Testis (tissue), 3 donors: ENCODE measurements around the gene GABARAPL1. TPM values are rescaled to one million over a fixed set of nuclear protein-coding genes. Genes with fewer than 3 reads are reported as not detected.
"Not testable (repeated sequence)": the region's sequence is repeated elsewhere in the genome, so short reads cannot be mapped to it uniquely, and the experiment has no call there.

Experiments used
- DNase-seq: peaks from one replicate; pipeline ENCODE4 v3.0.0-alpha.2; 2019
- H3K27ac ChIP-seq, 2 donors: fragments of 200-600 bp; sonication (generic); one replicate each; pipeline ENCODE4 v1.5.1; 2019
- H3K27me3 ChIP-seq: fragments of 200-600 bp; sonication (generic); one replicate; pipeline ENCODE4 v1.5.1; 2019
- H3K36me3 ChIP-seq: fragments of 200-600 bp; sonication (generic); one replicate; pipeline ENCODE4 v1.5.1; 2017; ENCODE audit warnings: low read depth; ENCODE audit errors: missing control alignments
- H3K4me1 ChIP-seq: fragments of 200-600 bp; sonication (generic); one replicate; pipeline ENCODE4 v1.5.1; 2019
- H3K4me3 ChIP-seq, 2 donors: fragments of 200-600 bp; sonication (generic); one replicate each; pipeline ENCODE4 v1.5.1; 2017 to 2019
- H3K9me3 ChIP-seq: fragments of 200-600 bp; sonication (generic); one replicate; pipeline ENCODE4 v1.5.1; 2017
- POLR2A ChIP-seq: fragments of 450-650 bp; IDR thresholded peaks from one replicate; pipeline ENCODE4 v1.6.1; 2017; ENCODE audit warnings: antibody characterized with exemption, mild to moderate bottlenecking, moderate library complexity
- WGBS, 2 donors: methylation state at CpG; one replicate each; pipeline ENCODE4 v1.1.5; 2018; 5-methylcytosine and 5-hydroxymethylcytosine counted together
- intact Hi-C: fragments of 100-400 bp; cut with DNase I; formaldehyde crosslinking; loops from one replicate; pipeline ENCODE4 v1.15.1; 2023; ENCODE audit warnings: low total_unique reads
- polyA plus RNA-seq: library from polyadenylated mRNA; stranded (reverse); fragments of 350-450 nt; fragmentation: Illumina TruSeq; extraction: RNeasy Lipid Tissue Mini Kit (QIAGEN cat#74804); gene quantifications from one replicate; pipeline ENCODE4 v1.2.3, GENCODE V29; 2014; ENCODE audit warnings: low read depth, low replicate concordance; ENCODE audit not compliant: insufficient read depth
- total RNA-seq, 2 donors: library from RNA; depleted of rRNA; stranded (reverse); fragments of >200 nt; gene quantifications; one replicate each; pipeline ENCODE4 v1.2.3, GENCODE V29; 2016
- TF ChIP-seq, protein P1 (sequence below), 3 experiments: fragments of 450-650 bp in 2 of 3; fragments of 200-600 bp in 1 of 3; sonication (generic) in 1 of 3; IDR thresholded peaks; one replicate each; pipeline ENCODE4 v1.5.1; 2016 to 2019; ENCODE audit warnings: antibody characterized with exemption in 3 of 3, mild to moderate bottlenecking in 2 of 3, moderate library complexity in 1 of 3

The GABARAPL1 gene
- total and polyA plus RNA-seq, 3 donors from 2014 or later = 56.2 to 74.0 (median 67.7) TPM

DNA sequence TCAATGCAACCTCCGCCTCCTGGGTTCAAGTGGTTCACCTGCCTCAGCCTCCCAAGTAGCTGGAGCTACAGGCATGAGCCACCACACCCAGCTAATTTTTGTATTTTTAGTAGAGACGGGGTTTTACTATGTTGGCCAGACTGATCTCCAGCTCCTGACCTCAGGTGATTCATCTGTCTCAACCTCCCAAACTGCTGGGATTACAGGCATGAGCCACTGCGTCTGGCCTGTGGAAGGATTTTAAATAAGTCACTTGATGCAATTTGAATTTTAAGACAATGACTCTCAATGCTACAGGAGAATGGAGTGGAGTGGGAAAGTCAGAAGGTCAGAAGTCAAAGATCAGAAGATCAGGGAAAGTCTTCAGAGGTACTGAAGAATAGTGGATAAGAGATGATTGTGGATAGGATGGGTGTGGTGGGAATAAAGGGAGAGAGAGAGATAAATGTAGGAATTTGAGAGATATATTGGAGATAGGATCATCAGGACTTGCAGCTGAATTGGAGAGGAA lies 18.5 kb upstream of the GABARAPL1 start:
- no peak overlapping the region for H3K4me3 ChIP-seq
- intact Hi-C loops = no loop called here
- H3K9me3 ChIP-seq = no peaks in the 10 kb centered on the region
- no peaks in the 10 kb centered on the region for H3K27me3 ChIP-seq
- H3K27ac ChIP-seq = no peak overlapping the region
- H3K36me3 ChIP-seq = no peaks in the 10 kb centered on the region
- no peak for DNase-seq
- WGBS, 2 donors = 89 to 90% methylated on average over 3 of the region's 3 CpGs
- H3K4me1 ChIP-seq = no peaks in the 10 kb centered on the region
- TF ChIP-seq POLR2A = no peak
- TF ChIP-seq, protein P1, sequence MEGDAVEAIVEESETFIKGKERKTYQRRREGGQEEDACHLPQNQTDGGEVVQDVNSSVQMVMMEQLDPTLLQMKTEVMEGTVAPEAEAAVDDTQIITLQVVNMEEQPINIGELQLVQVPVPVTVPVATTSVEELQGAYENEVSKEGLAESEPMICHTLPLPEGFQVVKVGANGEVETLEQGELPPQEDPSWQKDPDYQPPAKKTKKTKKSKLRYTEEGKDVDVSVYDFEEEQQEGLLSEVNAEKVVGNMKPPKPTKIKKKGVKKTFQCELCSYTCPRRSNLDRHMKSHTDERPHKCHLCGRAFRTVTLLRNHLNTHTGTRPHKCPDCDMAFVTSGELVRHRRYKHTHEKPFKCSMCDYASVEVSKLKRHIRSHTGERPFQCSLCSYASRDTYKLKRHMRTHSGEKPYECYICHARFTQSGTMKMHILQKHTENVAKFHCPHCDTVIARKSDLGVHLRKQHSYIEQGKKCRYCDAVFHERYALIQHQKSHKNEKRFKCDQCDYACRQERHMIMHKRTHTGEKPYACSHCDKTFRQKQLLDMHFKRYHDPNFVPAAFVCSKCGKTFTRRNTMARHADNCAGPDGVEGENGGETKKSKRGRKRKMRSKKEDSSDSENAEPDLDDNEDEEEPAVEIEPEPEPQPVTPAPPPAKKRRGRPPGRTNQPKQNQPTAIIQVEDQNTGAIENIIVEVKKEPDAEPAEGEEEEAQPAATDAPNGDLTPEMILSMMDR (IDR thresholded peaks at IDR 0.05) = no peak

DNA sequence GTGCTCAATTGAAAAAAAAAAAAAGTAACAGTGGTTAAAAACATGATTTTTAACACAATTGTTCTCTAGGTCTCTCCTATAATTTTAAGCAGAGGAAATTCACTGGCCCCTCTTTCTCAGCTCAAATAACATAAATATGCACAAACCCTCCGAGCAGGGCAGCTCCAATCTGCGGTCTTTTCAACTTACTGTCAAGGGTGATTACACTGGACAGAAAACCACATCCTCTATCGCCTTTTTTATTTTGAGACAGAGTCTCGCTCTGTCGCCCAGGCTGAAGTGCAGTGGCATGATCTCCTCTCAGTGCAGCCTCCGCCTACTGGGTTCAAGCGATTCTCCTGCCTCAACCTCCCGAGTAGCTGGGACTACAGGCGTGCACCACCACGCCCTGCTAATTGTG lies 16.5 kb upstream of the GABARAPL1 start:
- intact Hi-C loops = no loop called here
- Histone ChIP-seq H3K9me3 (no peaks in the 10 kb centered on the region), H3K4me3 (no peak overlapping the region), H3K4me1 (no peaks in the 10 kb centered on the region), H3K36me3 (no peaks in the 10 kb centered on the region), H3K27me3 (no peaks in the 10 kb centered on the region), H3K27ac (no peak overlapping the region)
- 78 to 88% methylated on average over 10 of the region's 10 CpGs for WGBS, 2 donors
- no peak for TF ChIP-seq POLR2A
- TF ChIP-seq, protein P1 (IDR thresholded peaks at IDR 0.05) = no peak
- DNase-seq = no peak

DNA sequence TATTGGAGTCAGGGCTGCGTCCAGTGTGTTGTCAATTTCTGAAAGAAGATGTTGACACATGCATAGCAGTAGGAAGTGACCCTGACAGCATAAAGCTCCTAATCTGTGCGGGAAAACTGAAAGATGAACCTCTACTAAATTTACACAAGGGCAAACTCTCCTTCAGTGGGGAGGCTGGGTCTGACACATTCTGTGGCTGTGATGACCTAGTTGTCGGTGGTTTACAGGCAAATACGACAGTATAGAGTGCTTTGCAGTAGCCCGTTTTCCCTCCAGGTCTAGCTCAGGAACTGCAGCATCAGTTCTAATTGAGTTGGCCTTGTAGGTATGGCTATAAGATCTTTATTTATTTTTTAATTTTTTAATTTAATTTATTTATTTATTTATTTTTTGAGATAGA lies 14.8 kb upstream of the GABARAPL1 start:
- no peaks in the 10 kb centered on the region for H3K9me3 ChIP-seq
- no peak overlapping the region for H3K27ac ChIP-seq
- 94 to 96% methylated on average over 5 of the region's 5 CpGs for WGBS, 2 donors

DNA sequence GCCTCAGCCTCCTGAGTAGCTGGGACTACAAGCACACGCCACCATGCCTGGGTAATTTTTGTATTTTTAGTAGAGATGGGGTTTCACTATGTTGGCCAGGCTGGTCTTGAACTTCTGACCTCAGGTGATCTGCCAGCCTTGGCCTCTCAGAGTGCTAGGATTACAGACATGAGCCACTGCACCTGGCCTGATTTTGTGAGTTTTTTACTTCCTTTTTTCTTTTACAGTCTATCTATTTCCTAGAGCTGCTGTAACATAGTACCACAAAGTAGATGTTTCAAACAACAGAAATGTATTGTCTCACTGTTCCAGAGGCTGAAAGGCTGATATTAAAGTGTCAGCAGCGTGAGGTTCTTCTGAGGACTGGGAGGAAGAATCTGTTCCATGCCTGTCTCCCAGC lies 8.2 kb upstream of the GABARAPL1 start:
- DNase-seq, H3K36me3 ChIP-seq, H3K27me3 ChIP-seq, intact Hi-C loops, H3K4me1 ChIP-seq, H3K9me3 ChIP-seq, H3K4me3 ChIP-seq, H3K27ac ChIP-seq: not testable (repeated sequence)
- WGBS, 2 donors = 59 to 89% methylated on average over 2 of the region's 2 CpGs

More for the DNA sequence above, 14.8 kb upstream of the GABARAPL1 start:
- H3K4me1 ChIP-seq = no peaks in the 10 kb centered on the region
- H3K36me3 ChIP-seq = no peaks in the 10 kb centered on the region
- no peaks in the 10 kb centered on the region for H3K27me3 ChIP-seq
- TF ChIP-seq, protein P1 (IDR thresholded peaks at IDR 0.05) = no peak
- no peak for TF ChIP-seq POLR2A
- intact Hi-C loops = no loop called here
- no peak overlapping the region for H3K4me3 ChIP-seq
- DNase-seq = no peak

DNA sequence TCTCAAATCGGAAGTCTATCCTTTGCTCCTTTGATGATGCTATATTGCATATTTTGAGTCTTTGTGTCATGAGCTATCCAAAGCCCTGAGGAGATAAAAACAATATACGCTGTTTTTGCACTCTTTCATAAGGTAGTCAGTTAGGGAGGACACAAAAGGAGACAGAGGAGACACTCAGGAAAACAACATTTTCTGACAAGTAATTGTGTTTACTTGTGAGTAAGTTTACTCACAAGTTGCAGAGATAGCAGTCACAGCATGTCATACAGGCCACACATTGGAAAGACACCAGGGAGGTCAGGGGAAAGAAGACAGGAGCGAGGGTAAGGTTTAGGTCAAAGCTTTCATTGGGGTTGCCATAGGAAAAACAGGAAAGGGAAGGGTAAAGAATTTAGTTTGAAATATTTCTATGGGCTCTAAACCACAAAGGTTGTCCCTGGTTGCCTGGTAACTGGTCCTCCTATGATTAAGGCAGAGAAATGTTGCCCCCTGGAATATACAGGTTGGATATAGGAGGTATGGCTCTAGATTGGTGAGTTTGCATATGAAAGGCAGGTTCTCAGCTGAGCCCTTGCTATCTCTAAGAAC lies 7.4 kb upstream of the GABARAPL1 start:
- 94 to 95% methylated on average over 3 of the region's 3 CpGs for WGBS, 2 donors
- intact Hi-C loops = no loop called here
- Histone ChIP-seq H3K27me3 (no peaks in the 10 kb centered on the region), H3K4me1 (no peaks in the 10 kb centered on the region), H3K36me3 (no peaks in the 10 kb centered on the region), H3K4me3 (no peak overlapping the region), H3K9me3 (no peaks in the 10 kb centered on the region), H3K27ac (no peak overlapping the region)
- TF ChIP-seq, protein P1 (IDR thresholded peaks at IDR 0.05) = no peak
- no peak for TF ChIP-seq POLR2A
- DNase-seq = no peak
